SK-N-MC (cell line): ENCODE data around the gene METAP1.

Experiments
- EZH2 ChIP-seq: fragments of 200-600 bp; sonication (generic); IDR thresholded peaks from one replicate; pipeline ENCODE4 v1.6.1; 2017; ENCODE audit warnings: antibody characterized with exemption
- FOXP2 ChIP-seq: optimal IDR thresholded peaks from 2 replicates; pipeline ENCODE3; 2011; ENCODE audit warnings: mild to moderate bottlenecking, moderate library complexity; ENCODE audit not compliant: insufficient read depth; ENCODE audit errors: extremely low read length, control extremely low read depth
- POLR2AphosphoS5 ChIP-seq: IDR thresholded peaks from 2 replicates; pipeline ENCODE4 v1.6.1; 2012; ENCODE audit warnings: mild to moderate bottlenecking, low read depth, low read length, borderline replicate concordance

DNA sequence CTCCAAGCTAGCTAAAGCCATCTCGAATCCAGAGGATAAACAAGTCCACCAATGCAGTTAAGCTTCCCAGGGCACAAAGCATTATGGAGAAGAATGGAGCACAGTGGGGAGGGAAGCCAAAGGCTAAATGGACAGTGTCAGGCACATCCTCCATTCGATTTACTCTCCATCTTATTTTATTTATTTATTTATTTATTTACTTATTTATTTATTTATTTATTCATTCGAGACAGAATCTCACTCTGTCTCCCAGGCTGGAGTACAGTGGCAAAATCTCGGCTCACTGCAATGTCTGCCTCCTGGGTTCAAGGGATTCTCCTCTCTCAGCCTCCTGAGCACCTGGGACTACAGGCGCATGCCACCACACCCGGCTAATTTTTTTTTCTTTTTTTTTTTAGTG is 40.3 kb upstream of the METAP1 start:
- TF ChIP-seq POLR2AphosphoS5 (no peak), EZH2 (no peak), FOXP2 (no peak)
